NCI-H82 treated with DMSO at 0.1 percent for 48 hours (cell line): ENCODE measurements around the gene RFK.

Source experiments
- DNase-seq: peaks from one replicate; lab custom pipeline; 2025; ENCODE audit not compliant: unreplicated experiment; lab: John Stamatoyannopoulos, UW

The RFK gene

GRCh38 chr9:76413658-76414057 lies 19.4 kb upstream of the RFK start:
- DNase-seq: no peak

GRCh38 chr9:76412638-76413037 lies 18.4 kb upstream of the RFK start:
- no peak for DNase-seq

GRCh38 chr9:76405868-76406267 lies 11.6 kb upstream of the RFK start:
- DNase-seq: no peak

GRCh38 chr9:76405340-76405739 lies 11.1 kb upstream of the RFK start:
- no peak for DNase-seq

- DNase-seq: no peak
These were observed 10.2 kb upstream of the RFK start for GRCh38 chr9:76404401-76404800.

GRCh38 chr9:76403352-76403751 lies 9.1 kb upstream of the RFK start:
- DNase-seq: no peak

GRCh38 chr9:76401580-76402354 lies 7.5 kb upstream of the RFK start:
- no peak for DNase-seq

GRCh38 chr9:76401176-76401575 lies 7.0 kb upstream of the RFK start:
- DNase-seq: no peak

- no peak for DNase-seq
These were observed 6.4 kb upstream of the RFK start for GRCh38 chr9:76400534-76401096.

- no peak for DNase-seq
These were observed 5.6 kb upstream of the RFK start for GRCh38 chr9:76399856-76400255.

GRCh38 chr9:76396597-76396996 lies 2.4 kb upstream of the RFK start:
- DNase-seq: no peak

- DNase-seq: no peak
These were observed 1.9 kb upstream of the RFK start for GRCh38 chr9:76396144-76396543.

GRCh38 chr9:76395381-76395780 lies 1.2 kb upstream of the RFK start:
- DNase-seq: no peak

- peak; percentile 41 for DNase-seq
These were observed 680 bp upstream of the RFK start for GRCh38 chr9:76394960-76395252.

GRCh38 chr9:76390656-76391055 lies 3.6 kb downstream of the RFK start:
- DNase-seq: no peak

GRCh38 chr9:76379494-76379893 lies 14.7 kb downstream of the RFK start:
- no peak for DNase-seq

- no peak for DNase-seq
These were observed 15.7 kb downstream of the RFK start for GRCh38 chr9:76378367-76379073.

GRCh38 chr9:76377791-76378190 lies 16.4 kb downstream of the RFK start:
- no peak for DNase-seq

GRCh38 chr9:76374783-76375559 lies 19.3 kb downstream of the RFK start:
- no peak for DNase-seq

- DNase-seq: no peak
These were observed 20.3 kb downstream of the RFK start for GRCh38 chr9:76373784-76374474.

- no peak for DNase-seq
These were observed 20.9 kb downstream of the RFK start for GRCh38 chr9:76373173-76373783.
